Thoracic aorta (tissue), 2 donors: ENCODE results near the gene FRA10AC1. TPM values are rescaled to one million over a fixed set of nuclear protein-coding genes. Genes with fewer than 3 reads are reported as not detected.

Source experiments
- ATAC-seq: fragments of 150-250 bp; one replicate; pipeline ENCODE4 v1.8.0; 2017; ENCODE audit warnings: low read depth; ENCODE audit not compliant: insufficient number of reproducible peaks, low FRiP score
- DNase-seq: peaks from one replicate; pipeline ENCODE4 v3.0.0-alpha.2; 2020; ENCODE audit warnings: low spot score
- H3K27ac ChIP-seq, 2 donors: fragments of 200-600 bp; sonication (generic); 1 replicate in 1 of 2; 2 replicates in 1 of 2; pipeline ENCODE4 v1.5.1; 2016; ENCODE audit warnings: mild to moderate bottlenecking in 2 of 2, moderate library complexity in 2 of 2
- H3K27me3 ChIP-seq: fragments of 200-600 bp; sonication (generic); replicated peaks from 2 replicates; pipeline ENCODE4 v1.6.0; 2016; ENCODE audit warnings: mild to moderate bottlenecking; ENCODE audit not compliant: insufficient read depth
- H3K36me3 ChIP-seq: fragments of 200-600 bp; sonication (generic); one replicate; pipeline ENCODE4 v1.5.1; 2016
- H3K4me1 ChIP-seq, 2 donors: fragments of 200-600 bp; sonication (generic); 1 replicate in 1 of 2; 2 replicates in 1 of 2; pipeline versions ENCODE4 v1.5.1 to v1.6.0; 2016; ENCODE audit warnings: low read depth in 2 of 2, mild to moderate bottlenecking in 1 of 2; ENCODE audit not compliant: control insufficient read depth in 1 of 2
- H3K4me3 ChIP-seq: fragments of 200-600 bp; sonication (generic); 2 replicates; pipeline ENCODE4 v1.5.1; 2016; ENCODE audit warnings: mild to moderate bottlenecking
- H3K9me3 ChIP-seq: fragments of 200-600 bp; sonication (generic); 2 replicates; pipeline ENCODE4 v1.5.1; 2016
- total RNA-seq, 2 donors: library from RNA; depleted of rRNA; stranded (reverse); fragments of >200 nt; gene quantifications; one replicate each; pipeline versions ENCODE4 v1.1.0 to v1.2.3, GENCODE V29; 2016
- TF ChIP-seq, protein P1 (sequence below): fragments of 200-600 bp; sonication (generic); IDR thresholded peaks from one replicate; pipeline ENCODE4 v1.5.1; 2019; ENCODE audit warnings: antibody characterized with exemption

FRA10AC1 gene
- total RNA-seq, 2 donors from 2014 or later, result 25.7 to 35.9 TPM

- DNase-seq (no peak), ATAC-seq (no peak)
- Histone ChIP-seq H3K4me3 (no peak overlapping the region), H3K27ac (no peak overlapping the region), H3K36me3 (no peaks in the 10 kb centered on the region), H3K27me3 (no peaks in the 10 kb centered on the region), H3K9me3 (no peaks in the 10 kb centered on the region), H3K4me1 (no peaks in the 10 kb centered on the region)
- TF ChIP-seq, protein P1, sequence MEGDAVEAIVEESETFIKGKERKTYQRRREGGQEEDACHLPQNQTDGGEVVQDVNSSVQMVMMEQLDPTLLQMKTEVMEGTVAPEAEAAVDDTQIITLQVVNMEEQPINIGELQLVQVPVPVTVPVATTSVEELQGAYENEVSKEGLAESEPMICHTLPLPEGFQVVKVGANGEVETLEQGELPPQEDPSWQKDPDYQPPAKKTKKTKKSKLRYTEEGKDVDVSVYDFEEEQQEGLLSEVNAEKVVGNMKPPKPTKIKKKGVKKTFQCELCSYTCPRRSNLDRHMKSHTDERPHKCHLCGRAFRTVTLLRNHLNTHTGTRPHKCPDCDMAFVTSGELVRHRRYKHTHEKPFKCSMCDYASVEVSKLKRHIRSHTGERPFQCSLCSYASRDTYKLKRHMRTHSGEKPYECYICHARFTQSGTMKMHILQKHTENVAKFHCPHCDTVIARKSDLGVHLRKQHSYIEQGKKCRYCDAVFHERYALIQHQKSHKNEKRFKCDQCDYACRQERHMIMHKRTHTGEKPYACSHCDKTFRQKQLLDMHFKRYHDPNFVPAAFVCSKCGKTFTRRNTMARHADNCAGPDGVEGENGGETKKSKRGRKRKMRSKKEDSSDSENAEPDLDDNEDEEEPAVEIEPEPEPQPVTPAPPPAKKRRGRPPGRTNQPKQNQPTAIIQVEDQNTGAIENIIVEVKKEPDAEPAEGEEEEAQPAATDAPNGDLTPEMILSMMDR, result no peak
Measured at GRCh38 chr10:93639791-93640190, 62.6 kb downstream of the FRA10AC1 start.

- ATAC-seq (no peak), DNase-seq (no peak)
- Histone ChIP-seq H3K27ac (no peak overlapping the region), H3K36me3 (no peaks in the 10 kb centered on the region), H3K4me3 (no peak overlapping the region), H3K4me1 (no peaks in the 10 kb centered on the region), H3K9me3 (no peaks in the 10 kb centered on the region), H3K27me3 (no peaks in the 10 kb centered on the region)
- TF ChIP-seq, protein P1, result no peak
Measured at GRCh38 chr10:93630625-93631557, 71.5 kb downstream of the FRA10AC1 start.

GRCh38 chr10:93629647-93630305 lies 72.6 kb downstream of the FRA10AC1 start:
- H3K4me1 ChIP-seq, result no peaks in the 10 kb centered on the region
- no peaks in the 10 kb centered on the region for H3K9me3 ChIP-seq
- no peaks in the 10 kb centered on the region for H3K36me3 ChIP-seq
- H3K27me3 ChIP-seq, result no peaks in the 10 kb centered on the region
- no peak for DNase-seq
- no peak for ATAC-seq
- H3K4me3 ChIP-seq, result no peak overlapping the region
- H3K27ac ChIP-seq, result no peak overlapping the region
- TF ChIP-seq, protein P1, result no peak

- TF ChIP-seq, protein P1, result no peak
- DNase-seq (no peak), ATAC-seq (no peak)
- no peaks in the 10 kb centered on the region for H3K27me3 ChIP-seq
- no peaks in the 10 kb centered on the region for H3K9me3 ChIP-seq
- no peaks in the 10 kb centered on the region for H3K36me3 ChIP-seq
- no peak overlapping the region for H3K27ac ChIP-seq
- H3K4me1 ChIP-seq, result no peaks in the 10 kb centered on the region
- H3K4me3 ChIP-seq, result no peak overlapping the region
Measured at GRCh38 chr10:93628858-93629257, 73.5 kb downstream of the FRA10AC1 start.

DNA sequence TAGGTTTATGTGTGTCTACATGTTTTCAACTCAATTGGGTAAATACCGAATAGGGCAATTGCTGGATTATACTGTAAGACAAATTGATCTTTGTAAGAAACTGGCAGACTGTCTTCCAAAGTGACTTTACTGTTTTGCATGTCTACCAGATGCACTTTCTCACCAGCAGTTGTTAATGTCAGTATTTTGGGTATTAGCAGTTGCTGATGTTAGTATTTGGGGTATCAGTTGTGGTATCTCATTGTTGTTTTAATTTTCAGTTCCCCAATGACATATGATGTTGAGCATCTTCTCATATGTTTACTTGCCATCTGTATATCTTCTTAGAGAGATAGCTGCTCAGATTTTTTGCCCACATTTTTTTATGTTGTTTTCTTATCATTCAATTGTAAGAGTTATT lies 79.5 kb downstream of the FRA10AC1 start:
- H3K36me3 ChIP-seq, result no peaks in the 10 kb centered on the region
- TF ChIP-seq, protein P1, result no peak
- H3K4me3 ChIP-seq, result no peak overlapping the region
- ATAC-seq, result no peak
- no peak overlapping the region for H3K27ac ChIP-seq
- H3K27me3 ChIP-seq, result no peaks in the 10 kb centered on the region
- H3K9me3 ChIP-seq, result no peaks in the 10 kb centered on the region
- H3K4me1 ChIP-seq, result no peaks in the 10 kb centered on the region
- no peak for DNase-seq
